HUDEP-2 (cell line): ENCODE results near the gene MPST.
"Not testable (repeated sequence)": the region's sequence is repeated elsewhere in the genome, so short reads cannot be mapped to it uniquely, and the experiment has no call there.

Experiments
- DNase-seq, 76 experiments: peaks; one replicate each; lab custom pipeline; 2025; ENCODE audit not compliant: unreplicated experiment in 76 of 76; lab: John Stamatoyannopoulos, UW

Gene MPST

GRCh38 chr22:37019309-37020191 is at the start of gene MPST, which contains the start of gene TST:
MPST (plus strand) TSS chr22:37019742; CDS start chr22:37019837, 95 bp downstream.
TST (minus strand) TSS chr22:37019447; CDS start chr22:37018732, 715 bp downstream.
- peak in 57 of 76 experiments; percentile 15 to 73 (median 51) for DNase-seq

- DNase-seq = no peak
These were observed 48.0 kb upstream of the MPST start for GRCh38 chr22:36971341-36972125.

GRCh38 chr22:36976606-36977005 is 42.9 kb upstream of the MPST start:
- DNase-seq = peak in 22 of 76 experiments; percentile 18 to 65 (median 32)

GRCh38 chr22:36977401-36977861 is 42.1 kb upstream of the MPST start:
- DNase-seq = peak in 62 of 76 experiments; percentile 14 to 74 (median 56)

GRCh38 chr22:36977947-36978660 is 41.4 kb upstream of the MPST start:
- DNase-seq = peak in 73 of 76 experiments; percentile 44 to 93 (median 82)

- peak in 4 of 76 experiments; percentile 6 to 29 (median 9) for DNase-seq
These were observed 40.3 kb upstream of the MPST start for GRCh38 chr22:36979016-36979910.

- peak in 5 of 76 experiments; percentile 8 to 36 (median 15) for DNase-seq
These were observed 38.2 kb upstream of the MPST start for GRCh38 chr22:36981247-36981775.

- peak in 74 of 76 experiments; percentile 32 to 92 (median 76) for DNase-seq
These were observed 37.4 kb upstream of the MPST start for GRCh38 chr22:36982136-36982535.

GRCh38 chr22:36985211-36985889 is 34.2 kb upstream of the MPST start:
- no peak for DNase-seq

GRCh38 chr22:36986242-36986821 is 33.2 kb upstream of the MPST start:
- DNase-seq = peak in 45 of 76 experiments; percentile 9 to 65 (median 34)

GRCh38 chr22:36988075-36988832 is 31.3 kb upstream of the MPST start:
- no peak for DNase-seq

GRCh38 chr22:36989012-36989411 is 30.5 kb upstream of the MPST start:
- DNase-seq = not testable (repeated sequence)

- DNase-seq = no peak
These were observed 29.1 kb upstream of the MPST start for GRCh38 chr22:36990457-36990856.

GRCh38 chr22:36991206-36991605 is 28.3 kb upstream of the MPST start:
- DNase-seq = no peak

- DNase-seq = no peak
These were observed 21.8 kb upstream of the MPST start for GRCh38 chr22:36997746-36998145.

GRCh38 chr22:36998620-36999351 is 20.8 kb upstream of the MPST start:
- DNase-seq = peak in 12 of 76 experiments; percentile 12 to 43 (median 17)

- no peak for DNase-seq
These were observed 20.1 kb upstream of the MPST start for GRCh38 chr22:36999463-36999862.
